ENCODE data around the gene ZNF35. TPM values are rescaled to one million over a fixed set of nuclear protein-coding genes. Genes with fewer than 3 reads are reported as not detected.

ZNF35 gene
- total and polyA plus RNA-seq, 10 of the 15 experiments (the other 5 are each of a cell fraction or from before 2014, with no cell fraction given), result 9.3 to 21.1 (median 13.4) TPM

DNA sequence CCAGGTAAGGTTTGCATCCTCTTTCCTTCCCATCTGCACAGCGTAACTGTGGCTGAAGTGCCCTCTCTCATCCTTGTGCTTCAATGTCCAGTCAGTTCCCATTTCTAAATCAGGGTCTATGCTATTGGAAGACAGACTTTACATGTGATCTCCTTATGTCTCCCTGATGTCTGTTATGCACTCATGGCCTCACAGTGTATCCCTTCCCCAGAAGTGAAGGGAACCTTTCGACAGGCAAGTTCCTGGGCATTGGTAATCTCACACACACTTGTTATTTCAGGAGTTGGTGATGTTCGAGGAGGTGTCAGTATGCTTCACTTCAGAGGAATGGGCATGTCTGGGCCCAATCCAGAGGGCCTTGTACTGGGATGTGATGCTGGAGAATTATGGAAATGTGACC, 16.3 kb upstream of the ZNF35 start:
- CTCF ChIA-PET, result no interaction called here
- TF ChIP-seq CBFB (IDR thresholded peaks at IDR 0.05; ENCODE audit: low read depth) (no peak), POLR2AphosphoS5 (IDR thresholded peaks at IDR 0.05; ENCODE audit: low read length) (no peak), SMARCA5 (IDR thresholded peaks at IDR 0.05) (no peak), TBL1XR1 (IDR thresholded peaks at IDR 0.05; ENCODE audit: low read depth, low read length) (no peak), YY1 (IDR thresholded peaks at IDR 0.05; ENCODE audit: low read depth, low read length) (no peak), TCF12 (IDR thresholded peaks at IDR 0.05; ENCODE audit: low read depth, low read length) (no peak), KLF5 (IDR thresholded peaks at IDR 0.05; ENCODE audit: partially characterized antibody) (no peak), BMI1 (IDR thresholded peaks at IDR 0.05; ENCODE audit: borderline replicate concordance) (no peak), MEF2A (IDR thresholded peaks at IDR 0.05; ENCODE audit: insufficient read depth, low read depth, low read length) (no peak), FOS (IDR thresholded peaks at IDR 0.05; ENCODE audit: borderline replicate concordance, extremely low read depth, insufficient read length) (no peak)
- TF ChIP-seq, protein P1, sequence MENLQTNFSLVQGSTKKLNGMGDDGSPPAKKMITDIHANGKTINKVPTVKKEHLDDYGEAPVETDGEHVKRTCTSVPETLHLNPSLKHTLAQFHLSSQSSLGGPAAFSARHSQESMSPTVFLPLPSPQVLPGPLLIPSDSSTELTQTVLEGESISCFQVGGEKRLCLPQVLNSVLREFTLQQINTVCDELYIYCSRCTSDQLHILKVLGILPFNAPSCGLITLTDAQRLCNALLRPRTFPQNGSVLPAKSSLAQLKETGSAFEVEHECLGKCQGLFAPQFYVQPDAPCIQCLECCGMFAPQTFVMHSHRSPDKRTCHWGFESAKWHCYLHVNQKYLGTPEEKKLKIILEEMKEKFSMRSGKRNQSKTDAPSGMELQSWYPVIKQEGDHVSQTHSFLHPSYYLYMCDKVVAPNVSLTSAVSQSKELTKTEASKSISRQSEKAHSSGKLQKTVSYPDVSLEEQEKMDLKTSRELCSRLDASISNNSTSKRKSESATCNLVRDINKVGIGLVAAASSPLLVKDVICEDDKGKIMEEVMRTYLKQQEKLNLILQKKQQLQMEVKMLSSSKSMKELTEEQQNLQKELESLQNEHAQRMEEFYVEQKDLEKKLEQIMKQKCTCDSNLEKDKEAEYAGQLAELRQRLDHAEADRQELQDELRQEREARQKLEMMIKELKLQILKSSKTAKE (IDR thresholded peaks at IDR 0.05; ENCODE audit: low read depth, poor library complexity, severe bottlenecking), result no peak
- Histone ChIP-seq H3K9ac (ENCODE audit: control insufficient read depth, insufficient read depth, low read length) (no peak overlapping the region), H4K20me1 (ENCODE audit: control insufficient read depth, insufficient read depth) (no peaks in the 10 kb centered on the region), H3K9me3 (replicated peaks; ENCODE audit: control insufficient read depth, insufficient read depth, low read length) (peaks cover 2% of the 10 kb centered on the region; the same call in 2 of the 3 replicates), H3K27ac (ENCODE audit: control insufficient read depth, insufficient read depth) (no peak overlapping the region), H3K4me2 (ENCODE audit: control insufficient read depth, insufficient read depth) (no peak overlapping the region), H3K27me3 (replicated peaks in 1 of 2; ENCODE audit: control insufficient read depth in 2 of 2, insufficient read depth in 2 of 2, low read length in 1 of 2) (no peaks in the 10 kb centered on the region), H3K4me3 (no peak overlapping the region), H3K4me1 (ENCODE audit: control insufficient read depth, insufficient read depth, low read length) (no peaks in the 10 kb centered on the region), H3K36me3 (ENCODE audit: control insufficient read depth in 2 of 2, insufficient read depth in 2 of 2, low read length in 1 of 2) (peaks cover 1 to 16% of the 10 kb centered on the region in 2 experiments; a peak in 2 of 4 replicates), H3K79me2 (ENCODE audit: control insufficient read depth, insufficient read depth, low read length) (no peaks in the 10 kb centered on the region; the same call in 1 of the 2 replicates), H2AFZ (ENCODE audit: control insufficient read depth, low read depth, low read length) (no peak overlapping the region)
- in situ Hi-C loops (cut with MboI) (no loop called here), intact Hi-C loops (cut with micrococcal nuclease; ENCODE audit: unreplicated experiment) (no loop called here)
- DNase-seq (ENCODE audit: low read depth, low spot score) (no peak), ATAC-seq (no peak), FAIRE-seq (no peak)
- no TSS peak for BruUV-seq (replicated peaks)
- SMC1A ChIA-PET (ENCODE audit: uncharacterized antibody, unreplicated experiment), result interaction anchor here (1.5 kb wide), 1 partner anchor 8 kb away, joined by 3 read pairs; no protein-coding TSS in a partner anchor
- WGBS (ENCODE audit: insufficient coverage, insufficient replicate concordance, low lambda C conversion rate, missing lambda C conversion rate), result 97% methylated on average over 3 of the region's 3 CpGs
- RAD21 ChIA-PET (ENCODE audit: unreplicated experiment), result no interaction called here
- POLR2A ChIA-PET, result interaction anchor here (0.9 kb wide), 1 partner anchor 15 kb away, joined by 3 read pairs; no protein-coding TSS in a partner anchor
